ENCODE results near the gene PKDCC.

The PKDCC gene

DNA sequence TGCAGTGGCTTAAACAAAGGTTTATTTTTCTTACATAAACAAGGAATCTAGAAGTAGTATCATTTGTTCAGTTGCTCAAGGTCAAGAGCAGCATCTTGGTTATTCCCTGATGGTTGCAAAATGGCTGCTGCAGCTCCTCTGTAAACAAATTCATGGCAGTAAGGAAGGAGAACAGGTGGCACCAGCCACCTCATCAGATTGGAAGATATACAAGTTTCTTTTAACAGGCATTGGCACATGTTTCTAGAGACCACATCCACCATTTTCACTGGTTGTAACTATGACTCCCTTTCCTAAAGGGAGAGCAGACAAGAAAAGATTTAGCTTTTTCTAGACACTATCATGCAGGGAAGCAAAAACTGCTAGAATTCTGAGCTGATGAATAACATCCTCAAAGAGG is 46.3 kb downstream of the PKDCC start:
- Histone ChIP-seq H3K27ac (no peak overlapping the region), H3K36me3 (no peaks in the 10 kb centered on the region), H3K9me3 (no peaks in the 10 kb centered on the region), H3K4me3 (ENCODE audit: low read depth in 1 of 2, low read length in 1 of 2) (no peak overlapping the region), H3K4me1 (ENCODE audit: control insufficient read depth in 1 of 2, insufficient read depth in 1 of 2, low read depth in 1 of 2, low read length in 1 of 2) (peaks cover 36% of the 10 kb centered on the region in 2 experiments), H3K27me3 (no peaks in the 10 kb centered on the region)
- no peak for TF ChIP-seq CTCF (IDR thresholded peaks at IDR 0.05)

- Histone ChIP-seq H3K36me3 (no peaks in the 10 kb centered on the region), H3K4me1 (ENCODE audit: control insufficient read depth in 1 of 2, insufficient read depth in 1 of 2, low read depth in 1 of 2, low read length in 1 of 2) (peaks cover 54 to 55% of the 10 kb centered on the region in 2 experiments), H3K27me3 (no peaks in the 10 kb centered on the region), H3K9me3 (no peaks in the 10 kb centered on the region), H3K27ac (peak overlapping the region; percentile 25), H3K4me3 (ENCODE audit: low read depth in 1 of 2, low read length in 1 of 2) (no peak overlapping the region)
- TF ChIP-seq CTCF (IDR thresholded peaks at IDR 0.05), result peak; percentile 89
These were observed 48.1 kb downstream of the PKDCC start for GRCh38 chr2:42095923-42096408.

- H3K27ac ChIP-seq, result peak overlapping the region; percentile 97
- H3K27me3 ChIP-seq, result no peaks in the 10 kb centered on the region
- H3K36me3 ChIP-seq, result no peaks in the 10 kb centered on the region
- H3K4me3 ChIP-seq (ENCODE audit: low read depth in 1 of 2, low read length in 1 of 2), result no peak overlapping the region
- peaks cover 62 to 65% of the 10 kb centered on the region in 2 experiments for H3K4me1 ChIP-seq (ENCODE audit: control insufficient read depth in 1 of 2, insufficient read depth in 1 of 2, low read depth in 1 of 2, low read length in 1 of 2)
- TF ChIP-seq CTCF (IDR thresholded peaks at IDR 0.05), result no peak
- H3K9me3 ChIP-seq, result no peaks in the 10 kb centered on the region
These were observed 49.2 kb downstream of the PKDCC start for GRCh38 chr2:42096869-42097591.

GRCh38 chr2:42098571-42099437 is 51.0 kb downstream of the PKDCC start:
- Histone ChIP-seq H3K36me3 (no peaks in the 10 kb centered on the region), H3K9me3 (no peaks in the 10 kb centered on the region), H3K4me3 (ENCODE audit: low read depth in 1 of 2, low read length in 1 of 2) (peak overlapping the region; percentile 24 to 55), H3K27me3 (no peaks in the 10 kb centered on the region), H3K27ac (peak overlapping the region; percentile 97), H3K4me1 (ENCODE audit: control insufficient read depth in 1 of 2, insufficient read depth in 1 of 2, low read depth in 1 of 2, low read length in 1 of 2) (peaks cover 76 to 82% of the 10 kb centered on the region in 2 experiments)
- no peak for TF ChIP-seq CTCF (IDR thresholded peaks at IDR 0.05)

DNA sequence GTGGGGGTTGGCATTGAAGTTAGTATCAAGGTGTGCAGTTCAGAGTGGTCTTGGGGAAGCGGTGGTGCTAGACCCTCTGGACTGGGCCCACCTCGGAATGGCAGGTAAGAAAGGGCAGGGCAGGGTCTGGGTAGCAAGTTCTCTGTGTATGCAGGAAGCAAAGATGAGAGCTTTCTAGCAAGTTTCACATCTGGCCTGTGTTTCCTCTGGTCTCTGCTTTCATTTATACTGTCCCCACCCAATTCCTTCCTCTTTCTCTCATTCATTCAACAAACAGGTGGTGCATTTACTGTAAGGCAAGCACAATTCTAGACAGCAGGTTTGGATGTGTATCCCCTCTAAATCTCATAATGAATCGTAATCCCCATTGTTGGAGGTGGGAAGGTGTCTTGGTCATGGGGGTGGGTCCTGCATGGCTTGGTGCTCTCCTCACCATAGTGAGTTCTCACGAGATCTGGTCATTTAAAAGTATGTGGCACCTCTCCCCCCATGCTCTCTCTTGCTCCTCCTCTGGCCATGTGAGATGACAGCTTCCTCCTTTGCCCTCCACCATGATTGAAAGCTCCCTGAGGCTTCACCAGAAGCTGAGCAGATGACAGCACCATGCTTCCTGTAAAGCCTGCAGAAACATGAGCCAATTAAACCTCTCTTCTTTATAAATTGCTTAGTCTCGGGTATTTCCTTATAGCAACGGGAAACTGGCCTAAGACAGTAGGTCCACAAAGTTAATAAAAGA is 51.8 kb downstream of the PKDCC start:
- TF ChIP-seq CTCF (IDR thresholded peaks at IDR 0.05), result no peak
- peak overlapping the region; percentile 97 for H3K27ac ChIP-seq
- no peaks in the 10 kb centered on the region for H3K36me3 ChIP-seq
- H3K4me3 ChIP-seq (ENCODE audit: low read depth in 1 of 2, low read length in 1 of 2), result peak overlapping the region; percentile 24 to 55
- H3K4me1 ChIP-seq (ENCODE audit: control insufficient read depth in 1 of 2, insufficient read depth in 1 of 2, low read depth in 1 of 2, low read length in 1 of 2), result peaks cover 84 to 90% of the 10 kb centered on the region in 2 experiments
- no peaks in the 10 kb centered on the region for H3K27me3 ChIP-seq
- H3K9me3 ChIP-seq, result no peaks in the 10 kb centered on the region
